ENCODE results near the gene ZG16.
A peak's percentile ranks its signal among the peaks of the same experiment; 100 is the strongest.

ZG16 gene

GRCh38 chr16:29820730-29821642 lies 42.9 kb downstream of the ZG16 start:
- DNase-seq (ENCODE audit: low spot score): peak; percentile 75
- TF ChIP-seq CTCF (IDR thresholded peaks at IDR 0.05; ENCODE audit: borderline replicate concordance, control extremely low read depth, extremely low read depth, insufficient read depth, missing control alignments): no peak

GRCh38 chr16:29821643-29822115 lies 43.6 kb downstream of the ZG16 start:
- no peak for TF ChIP-seq CTCF (IDR thresholded peaks at IDR 0.05; ENCODE audit: borderline replicate concordance, control extremely low read depth, extremely low read depth, insufficient read depth, missing control alignments)
- no peak for DNase-seq (ENCODE audit: low spot score)
- in situ Hi-C loops (cut with MboI; ENCODE audit: low sequenced_read_pairs, unreplicated experiment): no loop called here

More at GRCh38 chr16:29820730-29821642, 42.9 kb downstream of the ZG16 start:
- in situ Hi-C loops (cut with MboI; ENCODE audit: low sequenced_read_pairs, unreplicated experiment): no loop called here

GRCh38 chr16:29824589-29825144 lies 46.6 kb downstream of the ZG16 start:
- no peak for DNase-seq (ENCODE audit: low spot score)
- in situ Hi-C loops (cut with MboI; ENCODE audit: low sequenced_read_pairs, unreplicated experiment): no loop called here
- no peak for TF ChIP-seq CTCF (IDR thresholded peaks at IDR 0.05; ENCODE audit: borderline replicate concordance, control extremely low read depth, extremely low read depth, insufficient read depth, missing control alignments)

- no peak for TF ChIP-seq CTCF (IDR thresholded peaks at IDR 0.05; ENCODE audit: borderline replicate concordance, control extremely low read depth, extremely low read depth, insufficient read depth, missing control alignments)
- in situ Hi-C loops (cut with MboI; ENCODE audit: low sequenced_read_pairs, unreplicated experiment): no loop called here
- peak; percentile 87 for DNase-seq (ENCODE audit: low spot score)
Observed at GRCh38 chr16:29825145-29826044, 47.3 kb downstream of the ZG16 start.

- in situ Hi-C loops (cut with MboI; ENCODE audit: low sequenced_read_pairs, unreplicated experiment): no loop called here
- no peak for DNase-seq (ENCODE audit: low spot score)
- no peak for TF ChIP-seq CTCF (IDR thresholded peaks at IDR 0.05; ENCODE audit: borderline replicate concordance, control extremely low read depth, extremely low read depth, insufficient read depth, missing control alignments)
Observed at GRCh38 chr16:29826342-29826695, 48.3 kb downstream of the ZG16 start.

GRCh38 chr16:29830774-29831173 lies 52.7 kb downstream of the ZG16 start:
- no peak for DNase-seq (ENCODE audit: low spot score)
- in situ Hi-C loops (cut with MboI; ENCODE audit: low sequenced_read_pairs, unreplicated experiment): no loop called here
- TF ChIP-seq CTCF (IDR thresholded peaks at IDR 0.05; ENCODE audit: borderline replicate concordance, control extremely low read depth, extremely low read depth, insufficient read depth, missing control alignments): no peak
